HPDE6-E6E7 (cell line): ENCODE results near the gene MAST4.

Experiments
- DNase-seq: peaks from one replicate; pipeline ENCODE4 v3.0.0; 2011; ENCODE audit warnings: missing footprints; ENCODE audit errors: extremely low spot score

MAST4 gene

GRCh38 chr5:67208403-67208802, 612.2 kb downstream of the MAST4 start:
- DNase-seq = no peak

GRCh38 chr5:67209141-67209771, 613.1 kb downstream of the MAST4 start:
- peak; percentile 79 for DNase-seq

- DNase-seq = peak; percentile 21
These were observed 615.7 kb downstream of the MAST4 start for GRCh38 chr5:67211926-67212325.

GRCh38 chr5:67214036-67214435, 617.8 kb downstream of the MAST4 start:
- no peak for DNase-seq

GRCh38 chr5:67214707-67215447, 618.7 kb downstream of the MAST4 start:
- no peak for DNase-seq

- DNase-seq = no peak
These were observed 619.6 kb downstream of the MAST4 start for GRCh38 chr5:67215519-67216471.

- no peak for DNase-seq
These were observed 620.4 kb downstream of the MAST4 start for GRCh38 chr5:67216564-67216963.
